Tibial nerve (tissue), 3 donors: ENCODE measurements around the gene SLC8A2.

ENCODE experiments used
- POLR2A ChIP-seq, 2 donors: fragments of 450-650 bp; IDR thresholded peaks; one replicate each; pipeline ENCODE4 v1.6.1; 2017; ENCODE audit warnings: antibody characterized with exemption in 2 of 2, mild to moderate bottlenecking in 2 of 2, moderate library complexity in 2 of 2
- TF ChIP-seq, protein P1 (sequence below), 5 experiments: fragments of 200-600 bp in 3 of 5; fragments of 450-650 bp in 2 of 5; sonication (generic) in 3 of 5; IDR thresholded peaks; one replicate each; pipeline ENCODE4 v1.5.1; 2016 to 2019; ENCODE audit warnings: antibody characterized with exemption in 5 of 5, mild to moderate bottlenecking in 3 of 5, moderate library complexity in 2 of 5

GRCh38 chr19:47423203-47423882, 48.4 kb downstream of the SLC8A2 start:
- TF ChIP-seq, protein P1, sequence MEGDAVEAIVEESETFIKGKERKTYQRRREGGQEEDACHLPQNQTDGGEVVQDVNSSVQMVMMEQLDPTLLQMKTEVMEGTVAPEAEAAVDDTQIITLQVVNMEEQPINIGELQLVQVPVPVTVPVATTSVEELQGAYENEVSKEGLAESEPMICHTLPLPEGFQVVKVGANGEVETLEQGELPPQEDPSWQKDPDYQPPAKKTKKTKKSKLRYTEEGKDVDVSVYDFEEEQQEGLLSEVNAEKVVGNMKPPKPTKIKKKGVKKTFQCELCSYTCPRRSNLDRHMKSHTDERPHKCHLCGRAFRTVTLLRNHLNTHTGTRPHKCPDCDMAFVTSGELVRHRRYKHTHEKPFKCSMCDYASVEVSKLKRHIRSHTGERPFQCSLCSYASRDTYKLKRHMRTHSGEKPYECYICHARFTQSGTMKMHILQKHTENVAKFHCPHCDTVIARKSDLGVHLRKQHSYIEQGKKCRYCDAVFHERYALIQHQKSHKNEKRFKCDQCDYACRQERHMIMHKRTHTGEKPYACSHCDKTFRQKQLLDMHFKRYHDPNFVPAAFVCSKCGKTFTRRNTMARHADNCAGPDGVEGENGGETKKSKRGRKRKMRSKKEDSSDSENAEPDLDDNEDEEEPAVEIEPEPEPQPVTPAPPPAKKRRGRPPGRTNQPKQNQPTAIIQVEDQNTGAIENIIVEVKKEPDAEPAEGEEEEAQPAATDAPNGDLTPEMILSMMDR (IDR thresholded peaks at IDR 0.05) = no peak
- TF ChIP-seq POLR2A (IDR thresholded peaks at IDR 0.05) = no peak
